Spleen (tissue), 7 donors: ENCODE results near the gene DEPP1.

Source experiments
- CTCF ChIP-seq, 11 experiments: fragments of 200-600 bp in 7 of 11; fragments of 450-650 bp in 4 of 11; sonication (generic) in 4 of 11; IDR thresholded peaks in 8 of 11; conservative IDR thresholded peaks in 3 of 11; 1 replicate in 7 of 11; 2 replicates in 4 of 11; pipeline versions ENCODE4 v1.4.0 to v1.8.0; 2016 to 2021; ENCODE audit warnings: antibody characterized with exemption in 11 of 11, inconsistent platforms in 4 of 11, mild to moderate bottlenecking in 1 of 11
- POLR2A ChIP-seq, 3 donors: fragments of 450-650 bp; IDR thresholded peaks; one replicate each; pipeline ENCODE4 v1.5.1; 2017; ENCODE audit warnings: antibody characterized with exemption in 3 of 3, mild to moderate bottlenecking in 1 of 3
- POLR2AphosphoS5 ChIP-seq, 3 donors: sonication (generic); formaldehyde crosslinking; IDR thresholded peaks; one replicate each; pipeline ENCODE4 v1.5.1; 2017; ENCODE audit warnings: antibody characterized with exemption in 3 of 3
- donor health status: DM: no; HTN: no; CAD: no; lungs with moderate emphysema.
- donor health status: DM: no; HTN: no; CAD: no.
- donor health status: DM: no; HTN: no; CAD: no.

DNA sequence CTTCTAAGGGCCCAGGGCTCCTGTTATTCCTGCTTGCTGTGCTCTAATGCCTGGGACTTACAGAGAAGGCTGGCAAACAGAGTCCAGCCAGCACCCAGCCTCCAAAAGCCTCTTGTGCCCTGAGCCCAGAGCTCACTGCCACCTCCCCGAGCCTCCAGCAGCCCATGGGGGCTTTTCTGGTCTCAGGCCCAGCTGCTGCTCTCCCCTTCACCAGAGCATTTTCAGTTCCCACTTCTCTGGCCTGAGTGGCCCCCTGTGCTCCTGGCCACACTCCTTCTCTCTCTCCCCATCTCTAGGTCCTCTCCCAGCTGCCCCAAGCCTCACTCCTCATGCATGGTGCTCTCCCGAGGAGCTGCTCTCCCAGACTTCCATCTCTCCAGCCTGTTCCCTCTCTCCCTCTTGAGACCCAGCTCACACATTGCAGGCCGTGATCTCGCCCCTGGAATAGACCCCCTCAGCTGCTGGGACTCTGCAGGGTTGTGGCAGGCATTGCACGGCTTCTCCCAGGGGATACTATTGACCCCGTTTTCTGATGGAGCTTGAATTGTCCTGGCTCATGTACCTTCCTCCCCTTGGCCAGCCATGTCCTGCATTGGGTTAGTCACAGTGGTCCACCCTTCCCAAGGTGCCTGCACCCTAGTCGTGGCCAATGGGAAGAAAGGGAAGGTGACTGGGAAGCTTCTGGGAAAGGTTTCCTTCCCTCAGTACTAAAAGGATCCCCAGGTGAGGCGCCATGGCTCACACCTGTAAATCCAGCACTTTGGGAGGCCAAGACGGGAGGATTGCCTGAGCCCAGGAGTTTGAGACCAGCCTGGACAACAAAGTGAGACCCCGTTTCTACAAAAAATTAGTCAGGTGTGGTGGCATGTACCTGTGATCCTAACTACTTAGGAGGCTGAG is 28.0 kb downstream of the DEPP1 start:
- TF ChIP-seq POLR2AphosphoS5 (IDR thresholded peaks at IDR 0.05) (no peak), CTCF (IDR thresholded peaks at IDR 0.05 in 8 of 11, conservative IDR thresholded peaks at IDR 0.05 in 3 of 11) (no peak), POLR2A (IDR thresholded peaks at IDR 0.05) (no peak)
